Activated CD8-positive, alpha-beta memory T cell treated with anti-CD3 and anti-CD28 coated beads, Interleukin-2, amount 50 U/mL, for 1 hour (primary cell): Measurements from ENCODE around the gene CLPTM1L.
"Not testable (repeated sequence)": the region's sequence is repeated elsewhere in the genome, so short reads cannot be mapped to it uniquely, and the experiment has no call there.

Source experiments
- DNase-seq: peaks from one replicate; pipeline ENCODE4 v3.0.0-alpha.2; 2020; ENCODE audit errors: extremely low read depth

CLPTM1L gene

DNA sequence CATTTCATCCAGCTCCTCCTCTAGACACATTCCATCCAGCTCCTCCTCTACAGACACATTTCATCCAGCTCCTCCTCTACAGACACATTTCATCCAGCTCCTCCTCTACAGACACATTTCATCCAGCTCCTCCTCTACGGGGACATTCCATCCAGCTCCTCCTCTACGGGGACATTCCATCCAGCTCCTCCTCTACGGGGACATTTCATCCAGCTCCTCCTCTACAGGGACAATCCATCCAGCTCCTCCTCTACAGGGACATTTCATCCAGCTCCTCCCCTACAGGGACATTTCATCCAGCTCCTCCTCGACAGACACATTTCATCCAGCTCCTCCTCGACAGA is 18.4 kb downstream of the CLPTM1L start:
- DNase-seq = not testable (repeated sequence)

- no peak for DNase-seq
These were observed 18.9 kb downstream of the CLPTM1L start for GRCh38 chr5:1325870-1326531.

GRCh38 chr5:1325191-1325741 is 19.6 kb downstream of the CLPTM1L start:
- no peak for DNase-seq

DNA sequence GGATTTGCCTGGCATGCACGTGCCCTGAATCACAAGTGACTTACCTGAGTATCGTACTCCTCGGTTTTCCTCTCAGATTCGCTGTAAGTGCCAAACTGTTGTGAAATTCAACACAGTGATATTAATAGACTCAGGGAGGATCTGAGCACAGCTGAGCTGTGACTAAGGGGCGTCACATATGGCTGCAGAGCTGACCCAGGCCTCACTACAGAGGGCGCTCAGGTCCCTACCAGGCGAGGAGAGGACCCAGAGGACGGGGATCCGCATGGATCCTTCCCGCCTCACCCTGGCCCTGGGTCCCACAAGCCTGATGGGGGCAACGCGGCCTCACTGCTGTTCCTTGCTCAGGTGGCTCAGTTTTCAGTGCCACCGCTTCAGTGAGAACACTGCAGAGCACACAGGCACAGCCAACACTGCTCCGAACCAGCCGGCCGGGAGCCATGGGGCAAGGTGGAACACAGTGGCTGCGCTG is 20.1 kb downstream of the CLPTM1L start:
- DNase-seq = no peak

GRCh38 chr5:1324301-1324700 is 20.6 kb downstream of the CLPTM1L start:
- no peak for DNase-seq

DNA sequence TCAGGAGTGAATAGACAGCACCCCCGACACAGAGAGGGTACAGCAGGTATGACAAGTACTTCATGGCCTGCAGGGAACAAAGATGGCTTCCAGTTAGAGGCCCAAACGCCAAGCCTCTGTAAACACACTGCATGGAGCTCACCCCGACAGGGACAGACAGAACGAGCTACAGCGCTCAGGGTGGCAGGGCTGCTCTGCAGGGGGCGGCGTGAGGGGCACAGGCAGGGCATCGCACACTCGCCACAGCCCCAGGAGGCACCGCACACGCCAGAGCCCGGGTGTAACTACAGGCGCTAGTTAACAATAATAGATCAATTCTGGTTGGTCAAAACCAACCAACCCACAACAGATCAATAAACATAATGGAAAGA is 21.1 kb downstream of the CLPTM1L start:
- DNase-seq = no peak

- no peak for DNase-seq
These were observed 21.7 kb downstream of the CLPTM1L start for GRCh38 chr5:1322955-1323802.

- DNase-seq = no peak
These were observed 22.6 kb downstream of the CLPTM1L start for GRCh38 chr5:1322036-1322900.

GRCh38 chr5:1321576-1321975 is 23.3 kb downstream of the CLPTM1L start:
- DNase-seq = no peak

DNA sequence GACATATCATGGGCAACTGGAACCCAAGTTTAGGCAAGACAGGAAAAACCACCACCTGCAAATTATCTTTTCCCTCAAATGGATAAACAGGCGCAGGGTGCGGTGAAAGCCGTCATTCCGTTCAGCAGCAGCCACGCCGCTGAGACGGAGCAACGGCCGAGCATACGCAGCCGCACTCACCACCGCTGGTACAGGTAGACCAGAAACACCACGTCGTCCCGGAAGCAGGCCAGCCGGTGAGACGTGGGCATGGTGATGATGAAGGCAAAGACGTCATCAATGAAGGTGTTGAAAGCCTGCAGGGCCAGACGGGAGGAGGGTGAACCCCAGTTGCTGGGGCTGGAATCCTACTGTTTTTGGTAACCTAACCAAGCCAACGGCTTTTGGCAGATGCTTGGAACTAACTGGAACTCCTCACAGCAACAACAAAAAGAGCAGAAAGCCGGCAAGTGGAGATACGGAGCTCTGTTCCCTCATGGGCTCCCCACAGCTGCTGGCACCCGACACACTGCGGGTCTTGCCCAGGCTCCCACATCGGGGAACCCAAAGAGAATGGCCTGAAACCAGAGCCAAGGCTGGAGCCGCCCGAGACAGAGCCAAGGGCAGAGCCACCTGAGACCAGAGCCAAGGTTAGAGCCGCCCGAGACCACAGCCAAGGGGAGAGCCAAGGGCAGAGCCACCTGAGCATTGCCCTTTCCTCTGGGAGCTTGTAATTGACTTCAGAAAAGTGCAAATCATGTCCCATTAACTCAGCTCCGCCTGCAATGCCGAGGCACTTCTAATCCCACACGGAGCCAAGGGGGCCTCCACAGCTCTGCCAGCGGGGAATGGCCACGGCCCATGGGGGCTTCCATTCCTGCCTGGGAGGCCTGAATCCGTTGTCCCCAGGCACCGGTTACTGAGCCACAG is 24.2 kb downstream of the CLPTM1L start:
- DNase-seq = no peak

- no peak for DNase-seq
These were observed 25.3 kb downstream of the CLPTM1L start for GRCh38 chr5:1319436-1320256.

DNA sequence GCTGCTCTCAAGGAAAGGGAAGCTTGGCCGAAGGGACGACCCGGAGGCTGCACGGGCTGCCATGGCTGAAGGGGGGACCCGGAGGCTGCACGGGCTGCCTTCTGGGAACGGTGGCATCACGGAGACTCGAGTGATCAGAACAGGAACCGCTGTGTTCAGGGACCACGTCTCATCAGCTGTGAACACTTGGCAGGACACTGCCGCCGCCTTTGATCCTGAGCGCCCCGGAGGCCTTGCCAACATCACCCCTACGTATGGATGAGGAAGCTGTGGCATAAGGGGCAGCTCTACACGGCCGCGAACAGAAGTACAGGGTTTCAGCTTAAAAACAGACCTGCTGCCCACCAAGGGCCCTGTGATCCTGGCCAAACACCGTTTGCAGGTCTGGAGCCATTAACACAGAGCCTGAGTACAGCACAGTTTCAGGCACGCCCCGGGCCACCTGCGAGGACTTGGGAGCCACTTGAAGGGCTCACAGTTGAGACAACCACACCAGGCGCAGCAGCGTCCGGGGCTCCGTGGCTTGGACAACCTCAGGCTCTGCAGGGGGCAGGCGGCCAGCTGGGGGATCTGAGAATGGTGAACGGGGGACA is 26.1 kb downstream of the CLPTM1L start:
- no peak for DNase-seq

GRCh38 chr5:1317921-1318565 is 26.9 kb downstream of the CLPTM1L start:
- DNase-seq = no peak

- no peak for DNase-seq
These were observed 28.1 kb downstream of the CLPTM1L start for GRCh38 chr5:1316588-1317340.

- DNase-seq = peak; percentile 37
These were observed 29.0 kb downstream of the CLPTM1L start for GRCh38 chr5:1315709-1316587.

GRCh38 chr5:1315018-1315708 is 29.7 kb downstream of the CLPTM1L start:
- no peak for DNase-seq

- DNase-seq = no peak
These were observed 30.3 kb downstream of the CLPTM1L start for GRCh38 chr5:1314564-1314982.
